Stimulated activated CD4-positive, alpha-beta T cell treated with anti-CD3 and anti-CD28 coated beads, Interleukin-15, amount 100 ng/mL, for 1 hour (primary cell): ENCODE data around the gene DEPDC5.

Source experiments
- DNase-seq, 2 donors: peaks; one replicate each; pipeline ENCODE4 v3.0.0-alpha.2; 2020; ENCODE audit warnings: low read depth in 1 of 2, low spot score in 1 of 2

Gene DEPDC5

GRCh38 chr22:31848411-31848810 is 94.6 kb downstream of the DEPDC5 start:
- no peak for DNase-seq

GRCh38 chr22:31850135-31850534 is 96.3 kb downstream of the DEPDC5 start:
- no peak for DNase-seq

- no peak for DNase-seq
Measured at GRCh38 chr22:31852691-31853421, 99.0 kb downstream of the DEPDC5 start.

- no peak for DNase-seq
Measured at GRCh38 chr22:31853736-31854495, 100.1 kb downstream of the DEPDC5 start.

GRCh38 chr22:31857247-31857646 is 103.4 kb downstream of the DEPDC5 start:
- DNase-seq: no peak

GRCh38 chr22:31861226-31861840 is 107.5 kb downstream of the DEPDC5 start:
- no peak for DNase-seq

- DNase-seq: no peak
Measured at GRCh38 chr22:31866918-31867317, 113.1 kb downstream of the DEPDC5 start.

- no peak for DNase-seq
Measured at GRCh38 chr22:31867386-31868153, 113.8 kb downstream of the DEPDC5 start.

GRCh38 chr22:31869739-31870138 is 115.9 kb downstream of the DEPDC5 start:
- no peak for DNase-seq

- DNase-seq: no peak
Measured at GRCh38 chr22:31870890-31871289, 117.1 kb downstream of the DEPDC5 start.

- no peak for DNase-seq
Measured at GRCh38 chr22:31871480-31871879, 117.7 kb downstream of the DEPDC5 start.

GRCh38 chr22:31872209-31872608 is 118.4 kb downstream of the DEPDC5 start:
- no peak for DNase-seq

GRCh38 chr22:31874821-31875220 is 121.0 kb downstream of the DEPDC5 start:
- no peak for DNase-seq

- DNase-seq: no peak
Measured at GRCh38 chr22:31876156-31876920, 122.5 kb downstream of the DEPDC5 start.

- DNase-seq: no peak
Measured at GRCh38 chr22:31879585-31879984, 125.8 kb downstream of the DEPDC5 start.

GRCh38 chr22:31881200-31881599 is 127.4 kb downstream of the DEPDC5 start:
- DNase-seq: no peak

GRCh38 chr22:31881865-31882264 is 128.0 kb downstream of the DEPDC5 start:
- no peak for DNase-seq

- no peak for DNase-seq
Measured at GRCh38 chr22:31882971-31883370, 129.2 kb downstream of the DEPDC5 start.

GRCh38 chr22:31883989-31884388 is 130.2 kb downstream of the DEPDC5 start:
- DNase-seq: no peak

- no peak for DNase-seq
Measured at GRCh38 chr22:31891366-31892079, 137.7 kb downstream of the DEPDC5 start.
